Activated naive CD8-positive, alpha-beta T cell treated with anti-CD3 and anti-CD28 coated beads for 36 hours (primary cell): ENCODE results near the gene NSUN2. TPM values are rescaled to one million over a fixed set of nuclear protein-coding genes. Genes with fewer than 3 reads are reported as not detected.
"Not testable (repeated sequence)": the region's sequence is repeated elsewhere in the genome, so short reads cannot be mapped to it uniquely, and the experiment has no call there.

Experiments
- DNase-seq: peaks from one replicate; pipeline ENCODE4 v3.0.0; 2021
- H3K27ac Mint-ChIP-seq: one replicate; pipeline ENCODE4 v1.8.0; 2022; ENCODE audit warnings: mild to moderate bottlenecking, moderate library complexity, mixed read lengths
- H3K27me3 Mint-ChIP-seq: one replicate; pipeline ENCODE4 v1.8.0; 2022; ENCODE audit warnings: mild to moderate bottlenecking, mixed read lengths
- H3K36me3 Mint-ChIP-seq: one replicate; pipeline ENCODE4 v1.8.0; 2021; ENCODE audit warnings: mild to moderate bottlenecking, mixed read lengths
- H3K4me1 Mint-ChIP-seq: one replicate; pipeline ENCODE4 v1.8.0; 2021; ENCODE audit warnings: mixed read lengths
- H3K4me3 Mint-ChIP-seq: one replicate; pipeline ENCODE4 v1.8.0; 2022; ENCODE audit warnings: mild to moderate bottlenecking, moderate library complexity, mixed read lengths
- H3K9me3 Mint-ChIP-seq: one replicate; pipeline ENCODE4 v1.8.0; 2022; ENCODE audit warnings: mixed read lengths
- total RNA-seq, 2 experiments: library from RNA; stranded (reverse); gene quantifications; one replicate each; pipeline ENCODE4 v1.2.3, GENCODE V29; 2021

The NSUN2 gene
- 100 to 1,000 TPM; 148 to 159 TPM for total RNA-seq

GRCh38 chr5:6632888-6633468 is at the start of gene NSUN2, which contains the start of gene SRD5A1:
Gene NSUN2 (minus strand): TSS chr5:6633044. CDS start chr5:6632979, 65 bp downstream.
Gene SRD5A1 (plus strand): TSS chr5:6633440. CDS start chr5:6633577, 137 bp downstream.
- peaks cover 33% of the 10 kb centered on the region for H3K4me1 Mint-ChIP-seq
- peak within 1 kb of the TSS; percentile 99 for H3K27ac Mint-ChIP-seq
- no peaks in the 10 kb centered on the region for H3K9me3 Mint-ChIP-seq
- H3K36me3 Mint-ChIP-seq = peaks cover 46% of the 10 kb centered on the region
- DNase-seq = peak; percentile 93
- H3K27me3 Mint-ChIP-seq = no peaks in the 10 kb centered on the region
- H3K4me3 Mint-ChIP-seq = peak within 1 kb of the TSS; percentile 94

GRCh38 chr5:6682239-6682638 is 49.4 kb upstream of the NSUN2 start:
- Mint-ChIP-seq H3K27ac (no peak overlapping the region), H3K36me3 (no peaks in the 10 kb centered on the region), H3K9me3 (no peaks in the 10 kb centered on the region), H3K27me3 (peaks cover 44% of the 10 kb centered on the region), H3K4me1 (no peaks in the 10 kb centered on the region), H3K4me3 (no peak overlapping the region)
- no peak for DNase-seq

GRCh38 chr5:6681682-6682081 is 48.8 kb upstream of the NSUN2 start:
- no peak overlapping the region for H3K4me3 Mint-ChIP-seq
- no peaks in the 10 kb centered on the region for H3K36me3 Mint-ChIP-seq
- H3K4me1 Mint-ChIP-seq = no peaks in the 10 kb centered on the region
- no peak overlapping the region for H3K27ac Mint-ChIP-seq
- no peak for DNase-seq
- no peaks in the 10 kb centered on the region for H3K9me3 Mint-ChIP-seq
- H3K27me3 Mint-ChIP-seq = peaks cover 40% of the 10 kb centered on the region

GRCh38 chr5:6680922-6681321 is 48.1 kb upstream of the NSUN2 start:
- Mint-ChIP-seq H3K4me3 (no peak overlapping the region), H3K9me3 (no peaks in the 10 kb centered on the region), H3K27me3 (peaks cover 34% of the 10 kb centered on the region), H3K4me1 (no peaks in the 10 kb centered on the region), H3K36me3 (no peaks in the 10 kb centered on the region), H3K27ac (no peak overlapping the region)
- no peak for DNase-seq

GRCh38 chr5:6678385-6678784 is 45.5 kb upstream of the NSUN2 start:
- Mint-ChIP-seq H3K4me3 (no peak overlapping the region), H3K36me3 (peaks cover 2% of the 10 kb centered on the region), H3K4me1 (no peaks in the 10 kb centered on the region), H3K9me3 (no peaks in the 10 kb centered on the region), H3K27me3 (peaks cover 14% of the 10 kb centered on the region), H3K27ac (no peak overlapping the region)
- no peak for DNase-seq

GRCh38 chr5:6676702-6677101 is 43.9 kb upstream of the NSUN2 start:
- no peaks in the 10 kb centered on the region for H3K9me3 Mint-ChIP-seq
- H3K27me3 Mint-ChIP-seq = peaks cover 3% of the 10 kb centered on the region
- no peak for DNase-seq
- H3K4me1 Mint-ChIP-seq = no peaks in the 10 kb centered on the region
- H3K27ac Mint-ChIP-seq = no peak overlapping the region
- H3K4me3 Mint-ChIP-seq = no peak overlapping the region
- H3K36me3 Mint-ChIP-seq = peaks cover 6% of the 10 kb centered on the region

- Mint-ChIP-seq H3K4me1 (no peaks in the 10 kb centered on the region), H3K9me3 (no peaks in the 10 kb centered on the region), H3K36me3 (peaks cover 11% of the 10 kb centered on the region)
Measured at GRCh38 chr5:6675784-6676491, 43.1 kb upstream of the NSUN2 start.

GRCh38 chr5:6674886-6675285 is 42.0 kb upstream of the NSUN2 start:
- no peak for DNase-seq
- no peak overlapping the region for H3K27ac Mint-ChIP-seq
- no peak overlapping the region for H3K4me3 Mint-ChIP-seq
- H3K4me1 Mint-ChIP-seq = no peaks in the 10 kb centered on the region
- no peaks in the 10 kb centered on the region for H3K27me3 Mint-ChIP-seq
- H3K9me3 Mint-ChIP-seq = no peaks in the 10 kb centered on the region
- H3K36me3 Mint-ChIP-seq = peaks cover 20% of the 10 kb centered on the region

More at GRCh38 chr5:6675784-6676491, 43.1 kb upstream of the NSUN2 start:
- no peak overlapping the region for H3K4me3 Mint-ChIP-seq
- H3K27ac Mint-ChIP-seq = no peak overlapping the region
- no peak for DNase-seq
- H3K27me3 Mint-ChIP-seq = no peaks in the 10 kb centered on the region

GRCh38 chr5:6674421-6674820 is 41.6 kb upstream of the NSUN2 start:
- H3K27me3 Mint-ChIP-seq = no peaks in the 10 kb centered on the region
- H3K9me3 Mint-ChIP-seq = no peaks in the 10 kb centered on the region
- peaks cover 24% of the 10 kb centered on the region for H3K36me3 Mint-ChIP-seq
- H3K4me3 Mint-ChIP-seq = no peak overlapping the region
- H3K27ac Mint-ChIP-seq = no peak overlapping the region
- H3K4me1 Mint-ChIP-seq = no peaks in the 10 kb centered on the region
- DNase-seq = no peak

- no peaks in the 10 kb centered on the region for H3K27me3 Mint-ChIP-seq
- H3K4me1 Mint-ChIP-seq = no peaks in the 10 kb centered on the region
- DNase-seq = no peak
- no peaks in the 10 kb centered on the region for H3K9me3 Mint-ChIP-seq
- no peak overlapping the region for H3K27ac Mint-ChIP-seq
- H3K36me3 Mint-ChIP-seq = peaks cover 28% of the 10 kb centered on the region
- H3K4me3 Mint-ChIP-seq = no peak overlapping the region
Measured at GRCh38 chr5:6673963-6674362, 41.1 kb upstream of the NSUN2 start.

GRCh38 chr5:6673031-6673430 is 40.2 kb upstream of the NSUN2 start:
- Mint-ChIP-seq H3K9me3 (no peaks in the 10 kb centered on the region), H3K36me3 (peaks cover 28% of the 10 kb centered on the region), H3K27me3 (no peaks in the 10 kb centered on the region), H3K4me1 (no peaks in the 10 kb centered on the region), H3K4me3 (no peak overlapping the region), H3K27ac (no peak overlapping the region)
- no peak for DNase-seq

- H3K4me1 Mint-ChIP-seq, H3K4me3 Mint-ChIP-seq, H3K9me3 Mint-ChIP-seq, H3K27me3 Mint-ChIP-seq, DNase-seq, H3K27ac Mint-ChIP-seq: not testable (repeated sequence)
- peaks cover 34% of the 10 kb centered on the region for H3K36me3 Mint-ChIP-seq
Measured at GRCh38 chr5:6668717-6669116, 35.9 kb upstream of the NSUN2 start.

GRCh38 chr5:6667648-6668047 is 34.8 kb upstream of the NSUN2 start:
- no peak for DNase-seq
- no peak overlapping the region for H3K27ac Mint-ChIP-seq
- no peaks in the 10 kb centered on the region for H3K9me3 Mint-ChIP-seq
- no peak overlapping the region for H3K4me3 Mint-ChIP-seq
- H3K4me1 Mint-ChIP-seq = no peaks in the 10 kb centered on the region
- H3K36me3 Mint-ChIP-seq = peaks cover 32% of the 10 kb centered on the region
- H3K27me3 Mint-ChIP-seq = no peaks in the 10 kb centered on the region

GRCh38 chr5:6666762-6667161 is 33.9 kb upstream of the NSUN2 start:
- Mint-ChIP-seq H3K27ac (no peak overlapping the region), H3K4me3 (no peak overlapping the region)

GRCh38 chr5:6660688-6661087 is 27.8 kb upstream of the NSUN2 start:
- Mint-ChIP-seq H3K27me3 (no peaks in the 10 kb centered on the region), H3K27ac (peak overlapping the region; percentile 28), H3K36me3 (peaks cover 30% of the 10 kb centered on the region), H3K4me1 (peaks cover 4% of the 10 kb centered on the region), H3K4me3 (no peak overlapping the region), H3K9me3 (peaks cover 11% of the 10 kb centered on the region)
- no peak for DNase-seq

More at GRCh38 chr5:6666762-6667161, 33.9 kb upstream of the NSUN2 start:
- no peaks in the 10 kb centered on the region for H3K9me3 Mint-ChIP-seq
- no peaks in the 10 kb centered on the region for H3K27me3 Mint-ChIP-seq
- H3K4me1 Mint-ChIP-seq = no peaks in the 10 kb centered on the region
- DNase-seq = no peak
- H3K36me3 Mint-ChIP-seq = peaks cover 36% of the 10 kb centered on the region
